ENCODE measurements around the gene LRRN2. TPM values are rescaled to one million over a fixed set of nuclear protein-coding genes. Genes with fewer than 3 reads are reported as not detected.
"Not testable (repeated sequence)": the region's sequence is repeated elsewhere in the genome, so short reads cannot be mapped to it uniquely, and the experiment has no call there.

The LRRN2 gene
- polyA plus RNA-seq, 6 donors from 2014 or later = 0.11 to 0.25 TPM; not detected in 4

- no peak overlapping the region for H3K27ac Mint-ChIP-seq
- no peak overlapping the region for H3K4me3 Mint-ChIP-seq
- DNase-seq (no peak), ATAC-seq (ENCODE audit: low read depth in 2 of 2) (no peak)
- no peaks in the 10 kb centered on the region for H3K4me1 Mint-ChIP-seq
- H3K9me3 Mint-ChIP-seq = no peaks in the 10 kb centered on the region
- peaks cover 7 to 41% (median 21%) of the 10 kb centered on the region in 3 donors for H3K27me3 Mint-ChIP-seq
- no peaks in the 10 kb centered on the region for H3K36me3 Mint-ChIP-seq
Measured at GRCh38 chr1:204692841-204693356, 7.4 kb upstream of the LRRN2 start.

GRCh38 chr1:204692325-204692840 is 6.8 kb upstream of the LRRN2 start:
- Mint-ChIP-seq H3K27ac (peak overlapping the region in 1 of 6 donors; percentile 14), H3K4me1 (no peaks in the 10 kb centered on the region), H3K4me3 (no peak overlapping the region), H3K27me3 (peaks cover 12 to 46% (median 26%) of the 10 kb centered on the region in 3 donors), H3K36me3 (no peaks in the 10 kb centered on the region), H3K9me3 (no peaks in the 10 kb centered on the region)
- no peak for DNase-seq
- ATAC-seq (ENCODE audit: low read depth in 2 of 2) = no peak

GRCh38 chr1:204691328-204691730 is 5.8 kb upstream of the LRRN2 start:
- not testable (repeated sequence) for H3K27ac Mint-ChIP-seq, H3K4me3 Mint-ChIP-seq

GRCh38 chr1:204688776-204689175 is 3.2 kb upstream of the LRRN2 start:
- DNase-seq (no peak), ATAC-seq (ENCODE audit: low read depth in 2 of 2) (no peak)
- Mint-ChIP-seq H3K9me3 (peaks cover 0 to 3% (median 0%) of the 10 kb centered on the region in 7 donors), H3K4me1 (peaks cover 14 to 17% (median 15%) of the 10 kb centered on the region in 3 donors), H3K36me3 (no peaks in the 10 kb centered on the region), H3K27ac (no peak overlapping the region), H3K27me3 (peaks cover 27 to 57% (median 52%) of the 10 kb centered on the region in 3 donors), H3K4me3 (no peak overlapping the region)

More at GRCh38 chr1:204691328-204691730, 5.8 kb upstream of the LRRN2 start:
- H3K27me3 Mint-ChIP-seq = peaks cover 21 to 51% (median 37%) of the 10 kb centered on the region in 3 donors
- ATAC-seq (ENCODE audit: low read depth in 2 of 2); DNase-seq; H3K4me1 Mint-ChIP-seq; H3K9me3 Mint-ChIP-seq; H3K36me3 Mint-ChIP-seq: not testable (repeated sequence)

- peaks cover 14 to 20% (median 15%) of the 10 kb centered on the region in 3 donors for H3K4me1 Mint-ChIP-seq
- H3K4me3 Mint-ChIP-seq = no peak overlapping the region
- ATAC-seq (ENCODE audit: low read depth in 2 of 2) (no peak), DNase-seq (no peak)
- peaks cover 27 to 58% (median 57%) of the 10 kb centered on the region in 3 donors for H3K27me3 Mint-ChIP-seq
- H3K36me3 Mint-ChIP-seq = no peaks in the 10 kb centered on the region
- H3K9me3 Mint-ChIP-seq = peaks cover 0 to 3% (median 0%) of the 10 kb centered on the region in 7 donors
- no peak overlapping the region for H3K27ac Mint-ChIP-seq
Measured at GRCh38 chr1:204688007-204688406, 2.5 kb upstream of the LRRN2 start.

- peaks cover 14 to 24% (median 15%) of the 10 kb centered on the region in 3 donors for H3K4me1 Mint-ChIP-seq
- peaks cover 0 to 3% (median 0%) of the 10 kb centered on the region in 7 donors for H3K9me3 Mint-ChIP-seq
- peak overlapping the region in 1 of 6 donors; percentile 25 for H3K27ac Mint-ChIP-seq
- ATAC-seq (ENCODE audit: low read depth in 2 of 2) (no peak), DNase-seq (no peak)
- H3K36me3 Mint-ChIP-seq = no peaks in the 10 kb centered on the region
- H3K27me3 Mint-ChIP-seq = peaks cover 27 to 62% (median 57%) of the 10 kb centered on the region in 3 donors
- peak overlapping the region in 7 of 8 donors; percentile 65 to 91 (median 75) for H3K4me3 Mint-ChIP-seq
Measured at GRCh38 chr1:204684571-204685235, 835 bp downstream of the LRRN2 start.

GRCh38 chr1:204684206-204684570 is 1.4 kb downstream of the LRRN2 start:
- Mint-ChIP-seq H3K36me3 (no peaks in the 10 kb centered on the region), H3K4me1 (peaks cover 14 to 24% (median 15%) of the 10 kb centered on the region in 3 donors)
- ATAC-seq (ENCODE audit: low read depth in 2 of 2) = no peak

GRCh38 chr1:204683284-204684205 is 2.0 kb downstream of the LRRN2 start:
- Mint-ChIP-seq H3K27me3 (peaks cover 27 to 63% (median 58%) of the 10 kb centered on the region in 3 donors), H3K9me3 (peaks cover 0 to 3% (median 0%) of the 10 kb centered on the region in 7 donors), H3K36me3 (no peaks in the 10 kb centered on the region), H3K4me3 (peak overlapping the region in 5 of 8 donors; percentile 65 to 91 (median 78)), H3K4me1 (peaks cover 14 to 24% (median 15%) of the 10 kb centered on the region in 3 donors), H3K27ac (peak overlapping the region in 1 of 6 donors; percentile 47)
- DNase-seq (no peak), ATAC-seq (ENCODE audit: low read depth in 2 of 2) (no peak)

More at GRCh38 chr1:204684206-204684570, 1.4 kb downstream of the LRRN2 start:
- H3K27ac Mint-ChIP-seq = no peak overlapping the region
- H3K4me3 Mint-ChIP-seq = peak overlapping the region in 6 of 8 donors; percentile 65 to 91 (median 76)
- H3K9me3 Mint-ChIP-seq = peaks cover 0 to 3% (median 0%) of the 10 kb centered on the region in 7 donors
- peaks cover 27 to 62% (median 62%) of the 10 kb centered on the region in 3 donors for H3K27me3 Mint-ChIP-seq
- no peak for DNase-seq

GRCh38 chr1:204680461-204680860 is 5.1 kb downstream of the LRRN2 start:
- DNase-seq (no peak), ATAC-seq (ENCODE audit: low read depth in 2 of 2) (no peak)
- Mint-ChIP-seq H3K27ac (no peak overlapping the region), H3K27me3 (peaks cover 7 to 48% (median 42%) of the 10 kb centered on the region in 3 donors), H3K9me3 (peaks cover 0 to 1% (median 0%) of the 10 kb centered on the region in 7 donors), H3K4me1 (peaks cover 8 to 16% (median 9%) of the 10 kb centered on the region in 3 donors), H3K4me3 (no peak overlapping the region), H3K36me3 (no peaks in the 10 kb centered on the region)

- Mint-ChIP-seq H3K4me3 (no peak overlapping the region), H3K36me3 (no peaks in the 10 kb centered on the region), H3K27me3 (peaks cover 7 to 47% (median 41%) of the 10 kb centered on the region in 3 donors), H3K9me3 (peaks cover 0 to 1% (median 0%) of the 10 kb centered on the region in 7 donors), H3K27ac (peak overlapping the region in 1 of 6 donors; percentile 9), H3K4me1 (peaks cover 8 to 16% (median 9%) of the 10 kb centered on the region in 3 donors)
- ATAC-seq (ENCODE audit: low read depth in 2 of 2) = no peak
- no peak for DNase-seq
Measured at GRCh38 chr1:204680051-204680450, 5.5 kb downstream of the LRRN2 start.

- Mint-ChIP-seq H3K4me1 (peaks cover 0 to 7% (median 0%) of the 10 kb centered on the region in 3 donors), H3K36me3 (no peaks in the 10 kb centered on the region), H3K9me3 (peaks cover 0 to 1% (median 0%) of the 10 kb centered on the region in 7 donors), H3K27ac (peak overlapping the region in 2 of 6 donors; percentile 44 to 54), H3K27me3 (peaks cover 7 to 42% (median 32%) of the 10 kb centered on the region in 3 donors), H3K4me3 (peak overlapping the region in 1 of 8 donors; percentile 50)
- DNase-seq (no peak), ATAC-seq (ENCODE audit: low read depth in 2 of 2) (no peak)
Measured at GRCh38 chr1:204678721-204679475, 6.6 kb downstream of the LRRN2 start.

- no peak overlapping the region for H3K27ac Mint-ChIP-seq
- no peaks in the 10 kb centered on the region for H3K36me3 Mint-ChIP-seq
- H3K4me3 Mint-ChIP-seq = no peak overlapping the region
- peaks cover 0 to 2% (median 0%) of the 10 kb centered on the region in 3 donors for H3K4me1 Mint-ChIP-seq
- peaks cover 0 to 1% (median 0%) of the 10 kb centered on the region in 7 donors for H3K9me3 Mint-ChIP-seq
- ATAC-seq (ENCODE audit: low read depth in 2 of 2) = no peak
- peaks cover 7 to 34% (median 24%) of the 10 kb centered on the region in 3 donors for H3K27me3 Mint-ChIP-seq
- DNase-seq = no peak
Measured at GRCh38 chr1:204677864-204678263, 7.7 kb downstream of the LRRN2 start.
